Urothelium cell line (cell line): Measurements from ENCODE around the gene CSH1.
"Not testable (repeated sequence)": the region's sequence is repeated elsewhere in the genome, so short reads cannot be mapped to it uniquely, and the experiment has no call there.

Source experiments
- DNase-seq: peaks from one replicate; pipeline ENCODE4 v3.0.0; 2011; ENCODE audit warnings: low spot score, mixed read lengths
- FAIRE-seq: peaks from 2 replicates; lab custom pipeline; 2011; peaks lifted over from hg19 to GRCh38; lab: Jason Lieb, UNC

Gene CSH1

GRCh38 chr17:63871646-63872365 lies 24.6 kb downstream of the CSH1 start:
- DNase-seq, FAIRE-seq: not testable (repeated sequence)

GRCh38 chr17:63870292-63870665 lies 26.1 kb downstream of the CSH1 start:
- not testable (repeated sequence) for DNase-seq, FAIRE-seq

- not testable (repeated sequence) for FAIRE-seq, DNase-seq
These were observed 26.7 kb downstream of the CSH1 start for GRCh38 chr17:63869491-63870291.

GRCh38 chr17:63866625-63867024 lies 29.7 kb downstream of the CSH1 start:
- DNase-seq, FAIRE-seq: not testable (repeated sequence)

- DNase-seq (no peak), FAIRE-seq (no peak)
These were observed 37.1 kb downstream of the CSH1 start for GRCh38 chr17:63859257-63859656.

GRCh38 chr17:63856425-63856824 lies 39.9 kb downstream of the CSH1 start:
- DNase-seq, FAIRE-seq: not testable (repeated sequence)

GRCh38 chr17:63855185-63855584 lies 41.2 kb downstream of the CSH1 start:
- FAIRE-seq (no peak), DNase-seq (no peak)

- no peak for DNase-seq
- no peak for FAIRE-seq
These were observed 41.7 kb downstream of the CSH1 start for GRCh38 chr17:63854709-63855108.

GRCh38 chr17:63853260-63853659 lies 43.1 kb downstream of the CSH1 start:
- no peak for FAIRE-seq

GRCh38 chr17:63850401-63850800 lies 46.0 kb downstream of the CSH1 start:
- DNase-seq = no peak
- no peak for FAIRE-seq

More at GRCh38 chr17:63853260-63853659, 43.1 kb downstream of the CSH1 start:
- no peak for DNase-seq

- no peak for FAIRE-seq
These were observed 47.3 kb downstream of the CSH1 start for GRCh38 chr17:63848834-63849689.

GRCh38 chr17:63847525-63848249 lies 48.7 kb downstream of the CSH1 start:
- DNase-seq (no peak), FAIRE-seq (no peak)

More at GRCh38 chr17:63848834-63849689, 47.3 kb downstream of the CSH1 start:
- DNase-seq = peak; percentile 78

- FAIRE-seq (no peak), DNase-seq (no peak)
These were observed 50.9 kb downstream of the CSH1 start for GRCh38 chr17:63845509-63845908.
